GM18861 (cell line): ENCODE measurements around the gene ACKR1.

Source experiments
- ATAC-seq: cut with Tn5 transposase; IDR thresholded peaks from one replicate; pipeline ENCODE4 v1.9.1; 2021; ENCODE audit not compliant: unreplicated experiment

The ACKR1 gene

DNA sequence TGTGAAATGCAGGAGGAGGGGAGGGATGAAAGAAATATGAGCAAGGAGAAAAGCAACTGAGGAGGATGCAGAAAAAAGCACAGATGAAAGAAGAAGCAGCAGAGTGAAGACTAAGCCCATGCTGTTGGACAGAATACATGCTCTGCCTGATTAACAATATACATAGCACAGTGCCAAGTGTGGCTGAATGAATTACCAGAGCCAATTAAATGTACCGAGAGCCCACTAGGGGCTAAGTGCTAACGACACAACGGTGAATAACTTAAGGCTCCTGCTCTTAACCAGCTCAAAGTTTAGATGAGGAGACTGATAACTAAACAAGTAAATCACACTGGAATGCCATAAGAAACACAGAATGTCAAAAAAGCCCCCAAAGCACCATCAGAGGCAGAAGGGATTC lies 17.6 kb upstream of the ACKR1 start:
- no peak for ATAC-seq

GRCh38 chr1:159187647-159188374 lies 16.9 kb upstream of the ACKR1 start:
- ATAC-seq = no peak

DNA sequence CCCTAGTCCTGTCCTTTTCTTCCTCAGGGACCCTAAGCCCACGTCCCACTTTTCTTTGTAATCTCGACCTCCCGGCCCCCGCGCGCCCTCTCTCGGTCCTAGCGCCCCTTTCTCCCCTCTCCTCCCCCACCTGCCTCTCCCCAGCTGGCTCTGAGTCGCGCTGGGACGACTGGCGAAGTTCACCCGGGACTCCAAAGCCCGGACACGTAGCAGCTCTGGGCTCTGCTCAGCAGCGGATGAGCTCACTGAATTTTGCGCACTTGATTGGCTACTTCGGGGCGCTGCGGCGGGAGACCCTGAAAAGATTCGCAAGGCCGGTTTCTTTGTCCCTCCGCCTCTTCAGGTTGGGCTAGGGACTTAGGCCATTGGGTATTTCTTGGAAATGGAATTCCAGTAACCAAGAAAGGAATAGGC lies 16.3 kb upstream of the ACKR1 start:
- ATAC-seq = peak; percentile 89

DNA sequence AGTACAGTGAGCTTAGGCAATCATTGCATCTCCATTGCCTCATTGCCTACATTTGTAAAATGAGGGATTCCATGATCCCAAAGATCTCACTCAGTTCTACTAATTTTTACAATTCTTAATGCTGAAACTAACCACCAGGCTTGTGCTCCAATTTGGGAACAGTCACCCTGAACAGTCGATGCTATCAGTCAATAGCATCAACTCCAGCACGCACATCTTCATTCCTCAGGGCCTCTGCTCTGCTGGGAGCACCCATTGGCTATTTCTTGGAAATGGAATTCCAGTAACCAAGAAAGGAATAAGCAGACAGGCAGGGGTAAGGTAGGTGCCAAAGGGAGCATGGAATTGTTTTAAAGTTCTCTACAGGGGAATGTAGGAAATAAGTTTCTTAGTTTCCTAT lies 14.2 kb upstream of the ACKR1 start:
- ATAC-seq = no peak

DNA sequence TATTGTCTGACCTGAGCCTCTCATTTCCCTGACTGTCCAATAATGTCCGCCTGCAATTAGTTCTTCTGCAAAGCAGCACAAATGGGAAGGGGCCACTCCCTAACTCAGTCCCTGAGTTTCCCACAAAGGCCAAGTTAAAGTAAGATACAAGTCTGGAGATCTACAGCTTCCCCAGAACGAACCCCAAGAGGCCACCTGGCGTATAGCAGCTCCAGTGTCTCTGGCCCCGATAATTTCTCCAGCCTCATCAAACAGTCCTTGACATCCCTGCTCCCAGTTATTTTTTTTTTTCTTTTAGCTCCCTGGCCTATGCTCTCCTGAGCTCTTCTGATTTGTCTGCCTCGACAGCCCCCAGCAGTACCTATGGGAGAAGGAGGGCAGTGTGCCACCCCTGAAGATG lies 8.1 kb upstream of the ACKR1 start:
- no peak for ATAC-seq

- ATAC-seq = peak; percentile 83
Measured at GRCh38 chr1:159197561-159198557, 6.8 kb upstream of the ACKR1 start.

- ATAC-seq = no peak
Measured at GRCh38 chr1:159199901-159200300, 4.8 kb upstream of the ACKR1 start.

DNA sequence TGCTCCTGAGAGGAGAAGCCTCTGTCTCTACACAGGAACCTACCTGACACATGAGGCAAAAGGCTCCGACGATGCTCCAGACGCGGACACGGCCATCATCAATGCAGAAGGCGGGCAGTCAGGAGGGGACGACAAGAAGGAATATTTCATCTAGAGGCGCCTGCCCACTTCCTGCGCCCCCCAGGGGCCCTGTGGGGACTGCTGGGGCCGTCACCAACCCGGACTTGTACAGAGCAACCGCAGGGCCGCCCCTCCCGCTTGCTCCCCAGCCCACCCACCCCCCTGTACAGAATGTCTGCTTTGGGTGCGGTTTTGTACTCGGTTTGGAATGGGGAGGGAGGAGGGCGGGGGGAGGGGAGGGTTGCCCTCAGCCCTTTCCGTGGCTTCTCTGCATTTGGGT lies 3.9 kb upstream of the ACKR1 start:
- no peak for ATAC-seq

DNA sequence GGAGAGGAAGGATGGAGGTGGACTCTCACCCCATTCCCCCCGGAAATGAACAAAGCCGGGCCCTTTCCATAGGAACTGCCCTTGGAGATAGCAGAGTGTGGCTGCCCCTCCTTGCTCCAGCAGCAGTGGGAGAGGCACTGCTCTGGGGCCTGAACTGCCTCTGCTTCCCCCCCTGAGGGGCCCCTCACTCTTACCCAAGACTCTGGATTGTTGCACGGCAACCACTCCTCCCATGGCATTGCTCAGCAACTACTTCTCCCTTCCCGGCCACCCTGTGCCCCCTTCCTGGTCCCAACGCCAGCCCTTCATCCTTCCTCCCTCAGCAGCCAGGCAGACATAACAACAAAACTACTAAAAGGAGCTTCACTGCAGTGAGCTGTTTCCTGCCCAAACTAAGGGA lies 3.0 kb upstream of the ACKR1 start:
- ATAC-seq = no peak

DNA sequence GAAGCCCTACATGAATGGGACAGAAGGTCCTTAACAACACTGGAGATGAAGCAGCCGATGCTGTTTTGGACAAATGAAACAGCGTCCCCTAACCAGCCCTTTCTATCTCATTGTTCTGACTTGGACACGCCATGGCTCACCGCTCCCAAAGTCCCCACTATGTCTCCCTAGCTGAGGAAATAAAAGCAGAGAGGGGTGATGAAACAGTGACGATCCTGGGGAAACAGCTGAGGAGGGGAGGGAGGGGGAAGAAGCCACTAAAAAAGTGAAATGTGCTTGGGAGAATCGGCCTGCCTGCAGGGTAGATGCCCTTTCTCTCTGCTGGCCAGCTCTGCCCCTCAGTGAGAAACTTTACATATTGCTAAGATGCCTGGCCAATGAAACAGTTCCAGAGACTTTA lies 1.1 kb upstream of the ACKR1 start:
- ATAC-seq = no peak

- ATAC-seq = no peak
Measured at GRCh38 chr1:159205225-159205624, 550 bp downstream of the ACKR1 start.

- ATAC-seq = no peak
Measured at GRCh38 chr1:159206110-159206509, 1.4 kb downstream of the ACKR1 start.

DNA sequence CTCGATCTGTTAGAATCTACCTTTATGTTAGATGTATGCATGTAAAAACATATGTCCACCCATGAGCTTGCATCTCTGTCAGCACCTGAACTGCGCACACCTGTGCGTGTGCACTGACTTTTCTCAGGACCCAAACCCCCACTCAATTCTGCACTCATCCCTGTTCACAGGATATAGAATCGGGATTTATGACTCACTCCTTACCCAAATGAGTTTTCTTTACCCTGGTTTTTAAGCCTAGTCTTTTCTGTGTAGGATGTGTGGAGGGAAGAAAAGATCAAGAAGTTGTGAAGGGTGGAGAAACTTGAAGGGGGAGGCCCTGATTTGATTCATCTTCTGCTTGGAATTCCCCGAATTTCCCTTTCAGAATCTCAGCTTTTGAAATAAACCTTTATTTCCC lies 2.4 kb downstream of the ACKR1 start:
- ATAC-seq = no peak

- no peak for ATAC-seq
Measured at GRCh38 chr1:159207774-159208173, 3.1 kb downstream of the ACKR1 start.

- no peak for ATAC-seq
Measured at GRCh38 chr1:159208175-159208825, 3.6 kb downstream of the ACKR1 start.

DNA sequence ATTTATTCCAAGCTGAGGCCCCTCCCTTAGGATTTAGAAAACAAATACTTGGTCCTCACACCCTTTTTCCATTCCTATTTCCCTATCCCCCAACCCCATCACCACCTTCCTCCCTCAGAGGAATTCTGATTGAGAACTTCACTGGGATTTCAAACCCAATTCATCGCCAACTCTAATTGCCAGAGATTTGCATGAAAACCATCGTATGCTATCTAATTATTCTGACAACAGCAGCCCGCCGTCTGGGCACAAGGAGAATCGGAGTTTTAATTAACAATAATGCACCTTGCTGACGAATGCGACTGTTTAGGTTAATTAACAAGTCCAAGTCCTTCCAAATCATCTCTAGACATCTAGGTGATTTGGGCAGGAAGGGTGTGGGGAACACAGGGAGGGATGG lies 4.4 kb downstream of the ACKR1 start:
- no peak for ATAC-seq

DNA sequence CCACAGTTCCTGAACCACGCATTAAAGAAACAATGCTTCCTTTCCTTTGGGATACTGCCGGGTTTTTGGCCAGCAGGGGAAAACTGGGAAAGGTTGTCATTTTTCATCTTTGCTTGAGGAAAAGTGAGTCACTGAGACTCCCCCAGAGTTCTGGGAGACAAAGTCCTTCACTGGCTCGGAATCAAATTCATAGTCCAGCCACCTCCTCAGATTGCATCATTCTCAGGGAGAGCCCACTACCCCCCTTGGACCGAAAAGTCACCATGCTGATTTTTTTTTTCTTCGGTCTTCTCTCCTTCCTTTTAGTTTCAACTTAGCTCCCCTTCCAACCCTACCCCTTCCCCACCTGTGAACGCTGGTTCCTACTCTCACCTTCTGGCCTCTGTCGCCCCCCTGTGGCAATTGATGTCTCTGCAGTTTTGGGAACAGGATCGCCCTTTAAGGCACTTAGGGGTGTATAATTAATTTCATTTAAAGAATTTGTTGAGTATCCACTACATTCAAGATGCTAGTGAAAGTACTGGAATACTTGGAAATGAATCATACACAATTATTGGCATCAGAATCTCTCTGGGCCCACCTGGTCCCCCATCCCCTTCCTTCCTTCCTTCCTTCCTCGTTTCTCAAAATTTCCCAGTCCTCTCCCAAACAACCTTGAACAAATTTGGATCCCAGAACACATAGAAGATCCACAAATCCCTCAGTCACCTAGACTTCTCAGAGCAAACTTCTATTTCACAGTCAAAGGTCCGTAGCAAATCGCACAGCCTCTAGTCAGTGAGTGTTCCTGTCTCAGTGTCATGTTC lies 6.9 kb downstream of the ACKR1 start:
- ATAC-seq = no peak

GRCh38 chr1:159212596-159212995 lies 7.9 kb downstream of the ACKR1 start:
- no peak for ATAC-seq

DNA sequence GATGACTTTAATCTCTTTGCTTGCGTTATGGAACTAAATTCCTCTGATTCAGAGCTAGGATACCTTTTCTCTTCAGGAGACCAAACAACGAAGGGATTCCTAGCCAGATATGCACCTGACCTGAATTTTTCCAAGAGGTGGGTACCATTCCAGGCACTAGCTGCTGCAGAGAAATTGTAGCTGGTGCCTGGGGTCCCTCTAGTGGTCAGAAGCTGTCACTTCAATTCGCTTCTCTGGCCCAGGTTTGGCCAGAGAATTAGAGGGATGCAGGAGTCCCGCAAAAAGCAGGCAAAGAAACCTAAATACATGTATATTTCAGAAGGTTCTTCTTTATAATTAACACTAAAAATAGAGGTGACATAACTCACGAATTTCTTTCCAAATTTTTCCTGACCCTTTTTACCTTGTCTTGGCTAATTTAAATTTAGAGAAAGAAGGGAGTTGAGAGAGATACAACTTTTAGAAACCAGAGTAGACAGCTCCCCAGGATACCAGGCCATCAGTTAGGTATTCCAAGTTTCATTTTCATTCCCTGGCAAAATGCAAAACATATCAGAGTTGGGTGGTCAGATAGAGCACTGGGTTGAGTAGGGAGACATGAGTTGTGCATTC lies 9.6 kb downstream of the ACKR1 start:
- no peak for ATAC-seq
